Prostate gland (tissue), 2 donors: Measurements from ENCODE around the gene NRAP. TPM values are rescaled to one million over a fixed set of nuclear protein-coding genes. Genes with fewer than 3 reads are reported as not detected.

Experiments
- DNase-seq: peaks from one replicate; pipeline ENCODE4 v3.0.0-alpha.2; 2019; ENCODE audit warnings: low spot score
- H3K27ac ChIP-seq, 2 donors: fragments of 200-600 bp; sonication (generic); 2 replicates each; pipeline ENCODE4 v1.5.1; 2017 to 2019
- H3K27me3 ChIP-seq: fragments of 200-600 bp; sonication (generic); replicated peaks from 2 replicates; pipeline ENCODE4 v1.5.1; 2019; ENCODE audit not compliant: insufficient read depth
- H3K36me3 ChIP-seq, 2 donors: fragments of 200-600 bp; sonication (generic); 1 replicate in 1 of 2; 2 replicates in 1 of 2; pipeline versions ENCODE4 v1.5.1 to v1.8.1; 2017 to 2019
- H3K4me1 ChIP-seq: fragments of 200-600 bp; sonication (generic); replicated peaks from 2 replicates; pipeline ENCODE4 v1.5.1; 2019
- H3K4me3 ChIP-seq, 2 donors: fragments of 200-600 bp; sonication (generic); 2 replicates each; pipeline ENCODE4 v1.5.1; 2017 to 2019
- H3K9me3 ChIP-seq: fragments of 200-600 bp; sonication (generic); 2 replicates; pipeline ENCODE4 v1.5.1; 2017
- CTCF ChIP-seq, 4 experiments: fragments of 200-600 bp in 2 of 4; fragments of 450-650 bp in 2 of 4; sonication (generic) in 2 of 4; IDR thresholded peaks; 1 replicate in 3 of 4; 2 replicates in 1 of 4; pipeline ENCODE4 v1.5.1; 2016 to 2019; ENCODE audit warnings: antibody characterized with exemption in 4 of 4, mild to moderate bottlenecking in 2 of 4, moderate library complexity in 2 of 4
- POLR2A ChIP-seq: fragments of 450-650 bp; IDR thresholded peaks from one replicate; pipeline ENCODE4 v1.6.1; 2016; ENCODE audit warnings: antibody characterized with exemption, mild to moderate bottlenecking
- POLR2AphosphoS5 ChIP-seq: sonication (generic); formaldehyde crosslinking; IDR thresholded peaks from one replicate; pipeline ENCODE4 v1.6.1; 2017; ENCODE audit warnings: antibody characterized with exemption
- WGBS: methylation state at CpG from one replicate; pipeline ENCODE4 v1.1.5; 2018; 5-methylcytosine and 5-hydroxymethylcytosine counted together
- intact Hi-C: fragments of 100-400 bp; cut with DNase I; formaldehyde crosslinking; loops from one replicate; pipeline ENCODE4 v1.14.2; 2022
- total RNA-seq, 2 donors: library from RNA; depleted of rRNA; stranded (reverse); fragments of >200 nt; gene quantifications; one replicate each; pipeline ENCODE4 v1.1.0, GENCODE V29; 2016

NRAP gene
- total RNA-seq, 2 donors from 2014 or later = 0.85 to 11.2 TPM

GRCh38 chr10:113594652-113595051, 69.2 kb downstream of the NRAP start:
- no peaks in the 10 kb centered on the region for H3K4me1 ChIP-seq
- no peak overlapping the region for H3K4me3 ChIP-seq
- no peaks in the 10 kb centered on the region for H3K27me3 ChIP-seq
- no peak overlapping the region for H3K27ac ChIP-seq
- no peaks in the 10 kb centered on the region for H3K9me3 ChIP-seq
- WGBS = 86% methylated on average over 13 of the region's 13 CpGs
- TF ChIP-seq CTCF (IDR thresholded peaks at IDR 0.05) = no peak
- TF ChIP-seq POLR2A = no peak
- TF ChIP-seq POLR2AphosphoS5 = no peak
- DNase-seq = no peak
- H3K36me3 ChIP-seq = no peaks in the 10 kb centered on the region
- intact Hi-C loops = no loop called here

- TF ChIP-seq POLR2A (no peak), POLR2AphosphoS5 (no peak), CTCF (IDR thresholded peaks at IDR 0.05) (no peak)
- Histone ChIP-seq H3K36me3 (no peaks in the 10 kb centered on the region), H3K27ac (no peak overlapping the region), H3K4me3 (no peak overlapping the region), H3K9me3 (no peaks in the 10 kb centered on the region), H3K27me3 (no peaks in the 10 kb centered on the region), H3K4me1 (no peaks in the 10 kb centered on the region)
- DNase-seq = no peak
- intact Hi-C loops = no loop called here
- whole genome bisulfite sequencing = 81% methylated on average over 8 of the region's 8 CpGs
Observed at GRCh38 chr10:113592380-113592779, 71.5 kb downstream of the NRAP start.

GRCh38 chr10:113590581-113590980, 73.3 kb downstream of the NRAP start:
- no peak overlapping the region for H3K27ac ChIP-seq
- no peak overlapping the region for H3K4me3 ChIP-seq
- H3K9me3 ChIP-seq = no peaks in the 10 kb centered on the region
- no peaks in the 10 kb centered on the region for H3K27me3 ChIP-seq
- H3K36me3 ChIP-seq = no peaks in the 10 kb centered on the region
- H3K4me1 ChIP-seq = no peaks in the 10 kb centered on the region
- WGBS = 95% methylated on average over 12 of the region's 12 CpGs
- TF ChIP-seq CTCF (IDR thresholded peaks at IDR 0.05) = no peak
- no peak for TF ChIP-seq POLR2AphosphoS5
- TF ChIP-seq POLR2A = no peak
- DNase-seq = no peak
- intact Hi-C loops = no loop called here

GRCh38 chr10:113589201-113589770, 74.6 kb downstream of the NRAP start:
- H3K4me3 ChIP-seq = no peak overlapping the region
- no peaks in the 10 kb centered on the region for H3K27me3 ChIP-seq
- no peak for DNase-seq
- H3K4me1 ChIP-seq = no peaks in the 10 kb centered on the region
- no peak for TF ChIP-seq CTCF (IDR thresholded peaks at IDR 0.05)
- no peak for TF ChIP-seq POLR2A
- TF ChIP-seq POLR2AphosphoS5 = no peak
- H3K36me3 ChIP-seq = no peaks in the 10 kb centered on the region
- H3K27ac ChIP-seq = no peak overlapping the region
- WGBS = 85% methylated on average over 13 of the region's 13 CpGs
- H3K9me3 ChIP-seq = no peaks in the 10 kb centered on the region
- intact Hi-C loops = no loop called here

- intact Hi-C loops = no loop called here
- H3K4me3 ChIP-seq = no peak overlapping the region
Observed at GRCh38 chr10:113585949-113586348, 77.9 kb downstream of the NRAP start.

More at GRCh38 chr10:113585949-113586348, 77.9 kb downstream of the NRAP start:
- TF ChIP-seq POLR2A (no peak), CTCF (IDR thresholded peaks at IDR 0.05) (no peak), POLR2AphosphoS5 (no peak)
- Histone ChIP-seq H3K27me3 (no peaks in the 10 kb centered on the region), H3K4me1 (no peaks in the 10 kb centered on the region), H3K27ac (no peak overlapping the region), H3K9me3 (no peaks in the 10 kb centered on the region), H3K36me3 (no peaks in the 10 kb centered on the region)
- WGBS = 57% methylated on average over 1 of the region's 1 CpG
- DNase-seq = no peak
